Vagina (tissue), 2 donors: ENCODE data around the gene STRN4.

Experiments
- CTCF ChIP-seq, 3 experiments: fragments of 450-650 bp in 2 of 3; fragments of 200-600 bp in 1 of 3; sonication (generic) in 1 of 3; IDR thresholded peaks; one replicate each; pipeline ENCODE4 v1.5.1; 2017 to 2019; ENCODE audit warnings: antibody characterized with exemption in 3 of 3, mild to moderate bottlenecking in 2 of 3, moderate library complexity in 2 of 3
- POLR2A ChIP-seq, 2 donors: fragments of 450-650 bp; IDR thresholded peaks; one replicate each; pipeline ENCODE4 v1.6.1; 2017; ENCODE audit warnings: antibody characterized with exemption in 2 of 2, mild to moderate bottlenecking in 2 of 2, moderate library complexity in 2 of 2

DNA sequence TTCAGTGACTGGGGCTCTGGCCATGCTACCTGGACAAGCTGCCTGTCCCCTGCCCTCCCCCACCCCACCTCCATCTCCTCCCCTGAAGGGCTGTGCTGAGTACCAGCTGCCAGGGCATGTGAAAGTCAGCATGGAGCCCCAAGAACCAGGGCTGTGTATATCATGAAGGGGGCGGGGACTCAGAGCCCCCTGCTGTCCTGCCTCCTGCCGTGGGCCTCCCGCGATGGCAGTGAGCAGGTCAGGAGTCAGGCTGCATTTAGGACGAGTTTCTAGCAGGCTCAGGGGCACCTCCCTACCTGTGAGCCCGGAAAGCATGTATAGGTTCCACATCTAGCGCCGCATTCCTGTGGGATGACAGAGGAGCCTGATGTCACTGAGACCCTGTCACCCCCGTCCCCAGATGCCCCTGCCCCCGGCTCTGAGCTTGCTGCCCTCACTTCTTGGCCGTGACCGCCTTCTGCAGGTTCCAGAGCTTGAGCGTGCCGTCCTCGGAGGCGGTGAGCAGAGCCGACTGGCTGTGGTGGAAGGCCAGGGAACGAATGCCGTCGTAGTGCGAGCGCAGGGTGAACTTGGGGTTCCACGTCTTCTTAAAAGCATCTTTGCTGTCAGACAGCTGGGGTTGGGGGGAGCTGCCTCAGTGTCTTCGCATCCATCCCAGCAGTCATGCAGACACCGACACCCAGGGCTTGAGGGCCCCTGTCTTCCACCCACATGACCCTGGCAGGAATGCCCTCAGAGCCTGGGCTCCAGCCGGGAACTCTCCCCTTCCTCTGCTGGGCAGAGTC, 21.0 kb downstream of the STRN4 start:
- TF ChIP-seq POLR2A (IDR thresholded peaks at IDR 0.05) (no peak), CTCF (IDR thresholded peaks at IDR 0.05) (no peak)
